Loucy (cell line): ENCODE results near the gene KAT2B.

Source experiments
- CTCF ChIP-seq: fragments of 200-600 bp; sonication (generic); conservative IDR thresholded peaks from 2 replicates; pipeline ENCODE4 v1.5.1; 2014; ENCODE audit warnings: mild to moderate bottlenecking, antibody characterized with exemption, low read length
- EZH2phosphoT487 ChIP-seq: fragments of 200-600 bp; IDR thresholded peaks from 2 replicates; pipeline ENCODE4 v1.6.1; 2018; ENCODE audit warnings: antibody characterized with exemption, mild to moderate bottlenecking, moderate library complexity, borderline replicate concordance

DNA sequence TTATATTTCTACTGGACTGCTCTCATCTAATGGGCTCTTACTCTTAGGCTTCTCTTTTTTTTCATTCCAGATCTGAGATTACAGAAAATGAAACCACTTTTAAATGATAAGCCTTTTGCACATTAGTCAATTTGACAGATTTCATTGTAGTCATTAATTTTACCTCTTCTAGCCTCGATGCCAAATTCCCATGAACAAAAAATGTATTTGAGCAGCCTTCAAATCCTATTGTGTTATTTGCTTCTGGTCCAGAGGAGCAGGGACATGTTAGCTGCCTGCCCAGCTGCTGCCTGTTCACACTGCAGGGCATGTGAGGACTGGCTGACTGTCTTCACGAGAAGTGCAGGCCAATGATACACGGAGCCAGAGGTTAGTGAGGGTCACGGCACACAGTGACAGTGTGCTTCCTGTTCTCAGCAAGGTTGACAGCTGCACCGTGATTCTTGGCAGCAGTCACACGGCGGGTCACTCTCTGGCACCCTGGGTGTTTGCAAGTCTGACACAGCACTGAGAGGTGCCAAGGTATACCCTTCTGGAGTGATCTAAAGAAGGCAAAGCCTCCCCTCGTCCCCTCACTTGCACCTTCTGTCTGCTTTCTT lies 40.8 kb downstream of the KAT2B start:
- no peak for TF ChIP-seq EZH2phosphoT487
- TF ChIP-seq CTCF, result no peak
